ENCODE data around the gene SDC1. TPM values are rescaled to one million over a fixed set of nuclear protein-coding genes. Genes with fewer than 3 reads are reported as not detected.
"Not testable (repeated sequence)": the region's sequence is repeated elsewhere in the genome, so short reads cannot be mapped to it uniquely, and the experiment has no call there.

The SDC1 gene
- total RNA-seq (2014; rRNA removed; shearing (Covaris generic)): 83.3 and 127 TPM in 2 replicates

- DNase-seq (ENCODE audit: low read depth): peak; percentile 59
These were observed at the start of gene SDC1 for GRCh38 chr2:20224716-20225293. TSS of gene SDC1 (minus strand) at chr2:20225130. CDS start at chr2:20224867, 263 bp downstream.

DNA sequence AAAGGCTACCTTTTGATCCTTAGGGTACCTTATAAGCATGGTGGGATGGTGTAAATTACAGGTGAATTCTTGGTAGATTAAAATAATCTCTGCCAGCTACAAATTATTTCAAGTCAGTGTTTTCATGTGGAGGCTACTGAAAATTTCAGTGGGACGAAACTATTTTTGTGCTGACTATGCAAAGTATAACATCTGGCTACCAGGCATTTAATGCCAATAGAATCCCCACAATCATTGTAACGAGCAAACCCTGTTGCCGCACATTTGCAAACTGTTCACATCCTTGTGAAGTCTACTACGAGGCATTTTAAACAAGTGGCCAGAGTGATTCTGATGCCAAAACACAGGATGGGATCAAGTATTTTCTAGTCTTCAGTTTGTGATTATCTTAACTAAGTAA lies 48.1 kb upstream of the SDC1 start:
- DNase-seq (ENCODE audit: low read depth): no peak

GRCh38 chr2:20268317-20268716 lies 43.4 kb upstream of the SDC1 start:
- DNase-seq (ENCODE audit: low read depth): not testable (repeated sequence)

DNA sequence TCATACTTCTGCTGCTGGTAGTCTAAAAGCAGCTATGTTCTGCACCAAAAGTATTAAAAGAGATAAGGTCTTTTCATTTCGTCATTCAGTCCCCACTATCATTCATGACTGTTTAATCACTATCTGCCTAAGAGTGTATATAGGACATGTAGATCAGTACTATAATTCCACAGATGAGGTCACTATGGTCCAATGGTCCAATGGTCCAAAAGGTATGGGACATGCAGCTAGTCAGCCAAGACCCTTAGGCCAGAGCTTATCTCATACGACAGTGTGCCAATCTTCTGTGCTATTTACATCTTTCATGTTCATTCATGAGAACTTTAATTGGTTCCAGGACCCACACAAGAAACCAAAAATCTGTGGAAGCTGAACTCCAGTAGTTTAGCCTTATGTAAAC lies 42.6 kb upstream of the SDC1 start:
- no peak for DNase-seq (ENCODE audit: low read depth)

DNA sequence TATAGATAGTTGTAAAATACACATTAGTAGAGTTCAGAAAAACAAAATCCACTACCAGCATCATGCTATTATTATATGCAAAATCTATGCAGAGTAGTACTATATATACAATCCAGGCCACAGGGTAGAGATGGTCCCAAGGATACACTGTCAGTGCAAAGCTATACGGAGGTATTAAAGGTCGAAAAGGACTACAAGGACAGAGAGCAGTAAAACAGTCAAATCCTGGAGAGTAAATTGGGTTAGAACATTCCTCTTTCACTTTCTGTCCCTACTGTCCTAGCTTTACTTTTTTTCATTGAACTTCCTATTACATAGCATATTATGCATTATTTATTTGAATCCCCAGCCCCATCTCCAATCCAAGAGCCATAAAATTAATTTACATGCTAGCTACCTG lies 39.7 kb upstream of the SDC1 start:
- DNase-seq (ENCODE audit: low read depth): no peak

- DNase-seq (ENCODE audit: low read depth): no peak
These were observed 32.5 kb upstream of the SDC1 start for GRCh38 chr2:20257411-20257810.

- no peak for DNase-seq (ENCODE audit: low read depth)
These were observed 29.8 kb upstream of the SDC1 start for GRCh38 chr2:20254731-20255130.

DNA sequence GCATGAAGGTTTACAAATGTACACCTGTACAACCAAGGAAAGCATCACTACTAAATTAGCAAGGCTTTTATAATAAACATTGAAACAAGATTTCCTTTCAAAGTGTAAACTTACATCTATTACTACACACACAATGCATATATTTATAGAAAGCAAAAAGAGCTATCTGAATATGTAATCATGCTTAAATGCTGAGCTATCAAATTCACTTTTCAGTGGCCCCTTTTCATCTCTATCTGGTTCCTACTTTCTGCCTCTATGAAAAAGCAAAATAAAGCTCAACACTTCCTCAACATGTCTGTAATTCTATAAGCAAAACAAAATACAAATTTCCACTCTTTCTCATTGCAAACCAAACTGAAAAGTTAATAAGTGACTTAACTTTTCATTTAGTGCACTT lies 25.5 kb upstream of the SDC1 start:
- DNase-seq (ENCODE audit: low read depth): no peak

DNA sequence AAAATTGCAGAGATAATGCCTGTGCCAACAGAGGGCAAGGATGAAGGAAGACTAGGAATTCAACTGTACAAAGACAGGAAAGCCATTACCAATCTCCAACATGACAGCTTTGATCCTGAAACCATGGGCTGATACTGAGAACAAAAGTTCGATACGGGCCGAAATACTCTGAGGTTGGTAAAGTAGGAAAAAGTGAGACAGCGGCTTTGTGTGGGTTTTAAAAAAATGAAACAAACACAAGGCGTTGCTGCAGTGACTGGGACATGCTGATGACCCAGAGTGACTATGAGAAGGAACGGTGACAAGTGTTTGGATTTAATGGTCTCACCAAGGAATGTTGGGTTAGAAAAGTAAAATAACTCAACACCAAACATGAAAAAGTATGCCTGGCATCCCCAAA lies 24.2 kb upstream of the SDC1 start:
- no peak for DNase-seq (ENCODE audit: low read depth)

GRCh38 chr2:20247084-20247483 lies 22.2 kb upstream of the SDC1 start:
- no peak for DNase-seq (ENCODE audit: low read depth)

DNA sequence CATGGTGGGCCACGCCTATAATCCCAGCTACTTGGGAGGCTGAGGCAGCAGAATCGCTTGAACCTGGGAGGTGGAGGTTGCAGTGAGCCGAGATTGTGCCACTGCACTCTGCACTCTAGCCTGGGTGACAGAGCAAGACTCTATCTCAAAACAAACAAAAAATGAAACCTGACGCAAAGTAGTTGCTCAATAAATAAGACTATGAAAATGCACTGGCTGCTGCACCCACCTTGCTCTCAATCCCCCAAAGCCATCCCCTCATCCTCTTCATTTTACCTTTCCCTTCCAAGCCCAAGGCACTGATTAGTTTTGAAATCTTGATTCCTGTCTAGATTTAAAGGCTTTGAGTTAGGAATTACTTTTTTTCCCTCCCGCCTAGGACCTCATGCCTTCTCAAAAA lies 18.7 kb upstream of the SDC1 start:
- DNase-seq (ENCODE audit: low read depth): not testable (repeated sequence)

DNA sequence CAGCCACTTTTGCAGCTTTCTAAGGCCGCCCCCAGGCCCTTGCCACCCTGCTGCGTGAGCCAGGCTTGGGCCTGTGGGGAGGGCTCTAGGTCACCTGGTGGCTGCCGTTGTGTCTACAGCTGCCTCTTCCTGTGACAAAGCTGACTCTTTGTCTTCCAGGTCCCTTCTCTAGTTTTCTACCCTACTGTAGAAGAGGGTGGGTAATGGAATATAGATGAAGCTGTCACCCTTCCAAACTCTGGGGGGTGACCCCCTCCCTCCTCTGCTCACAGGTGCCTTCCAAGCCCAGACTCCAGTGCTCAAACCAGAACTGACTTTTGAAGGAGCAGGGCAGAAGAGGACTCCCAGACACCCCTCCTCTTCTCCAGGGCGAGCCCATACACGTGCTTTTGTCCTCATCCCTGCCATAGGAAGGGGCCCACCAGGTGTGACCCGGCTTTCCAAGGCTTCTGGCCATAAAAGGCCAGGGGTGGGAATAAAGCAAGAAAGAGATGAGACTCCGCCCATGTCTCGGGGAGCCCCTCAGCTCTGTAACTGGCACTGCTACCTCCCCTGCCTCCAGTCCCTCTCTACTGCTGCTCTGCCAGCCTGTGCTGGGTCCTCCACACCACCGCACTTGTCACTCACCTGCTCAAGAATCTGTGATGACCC lies 17.9 kb upstream of the SDC1 start:
- no peak for DNase-seq (ENCODE audit: low read depth)

GRCh38 chr2:20241973-20242726 lies 17.2 kb upstream of the SDC1 start:
- no peak for DNase-seq (ENCODE audit: low read depth)

DNA sequence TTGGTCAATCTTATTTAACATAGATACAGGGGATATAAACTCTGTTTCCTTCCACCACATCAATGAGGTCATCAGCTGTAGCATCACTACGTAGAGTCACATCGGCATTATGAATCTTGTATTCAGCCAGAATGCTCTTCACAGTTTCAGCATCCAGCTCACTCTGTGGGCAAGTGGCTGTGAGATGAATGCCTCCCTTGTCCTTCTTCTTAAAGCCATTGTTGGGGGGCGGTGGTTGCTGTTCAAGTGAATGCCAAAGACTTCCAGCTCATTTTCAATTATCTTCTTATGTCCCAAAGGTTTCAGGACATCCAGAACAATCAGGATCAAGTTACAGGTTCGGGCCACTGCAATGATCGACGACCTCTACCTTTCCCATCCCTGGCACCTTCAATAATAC lies 15.4 kb upstream of the SDC1 start:
- not testable (repeated sequence) for DNase-seq (ENCODE audit: low read depth)

GRCh38 chr2:20236496-20236895 lies 11.6 kb upstream of the SDC1 start:
- DNase-seq (ENCODE audit: low read depth): no peak

GRCh38 chr2:20235655-20236305 lies 10.8 kb upstream of the SDC1 start:
- DNase-seq (ENCODE audit: low read depth): peak; percentile 21

GRCh38 chr2:20234597-20234996 lies 9.7 kb upstream of the SDC1 start:
- not testable (repeated sequence) for DNase-seq (ENCODE audit: low read depth)

DNA sequence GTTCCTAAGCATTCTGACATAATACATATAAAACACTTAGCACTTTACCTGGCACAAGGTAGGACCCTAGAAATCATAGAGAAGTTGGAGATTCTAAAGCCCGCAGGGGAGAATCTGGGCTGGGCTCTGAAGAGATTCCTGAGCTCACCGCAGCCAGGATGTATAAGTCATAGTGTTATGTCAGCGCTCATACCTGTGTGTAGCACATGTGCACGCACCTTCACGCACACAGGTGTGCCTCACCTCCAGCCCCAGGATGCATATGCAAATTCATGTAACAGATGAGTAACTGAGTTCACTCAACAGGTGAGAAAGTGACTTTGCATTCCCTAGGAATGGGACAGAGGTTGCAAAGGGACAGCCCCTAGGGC lies 7.9 kb upstream of the SDC1 start:
- no peak for DNase-seq (ENCODE audit: low read depth)

DNA sequence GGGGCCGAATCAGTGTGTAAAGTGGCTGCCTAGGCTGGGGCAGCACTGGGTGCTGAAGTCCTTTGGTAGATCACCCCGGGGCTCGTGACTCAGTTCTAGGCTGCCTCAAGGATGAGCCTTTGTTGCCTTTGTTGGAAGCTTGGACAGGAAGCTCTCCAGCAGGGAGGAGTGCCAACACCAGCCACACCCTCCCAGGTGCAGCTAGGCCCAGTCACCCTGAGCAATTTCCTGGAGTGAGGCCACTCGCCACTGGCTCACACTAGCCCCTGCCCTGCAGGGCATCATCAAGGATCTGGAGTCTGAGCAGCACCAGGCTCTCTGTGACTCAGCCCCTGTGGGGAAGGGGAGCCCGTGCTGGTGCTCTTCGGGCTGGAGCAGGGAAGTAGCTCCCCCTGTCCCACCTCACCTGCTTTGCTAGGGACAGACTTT lies 6.7 kb upstream of the SDC1 start:
- DNase-seq (ENCODE audit: low read depth): peak; percentile 96

DNA sequence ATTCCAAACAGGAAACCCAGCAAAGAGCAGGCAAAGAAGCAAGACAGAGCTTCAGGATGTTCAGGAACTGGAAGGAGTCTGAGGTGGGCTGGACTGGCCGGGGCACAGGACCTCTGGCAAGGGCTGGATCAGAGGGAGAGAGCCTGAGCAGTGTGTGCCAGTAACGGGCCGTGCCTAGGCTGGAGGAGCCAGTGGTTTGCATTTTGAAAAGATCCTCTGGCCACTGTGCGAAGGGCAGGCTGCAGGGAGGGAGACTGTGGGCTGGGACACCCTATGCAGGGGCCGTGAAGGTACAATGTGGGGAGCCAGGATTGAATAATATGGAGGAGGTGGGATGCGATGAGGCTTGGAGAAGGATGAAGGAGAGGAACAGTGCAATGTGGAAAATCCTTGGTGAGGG lies 6.2 kb upstream of the SDC1 start:
- no peak for DNase-seq (ENCODE audit: low read depth)

- no peak for DNase-seq (ENCODE audit: low read depth)
These were observed 5.1 kb upstream of the SDC1 start for GRCh38 chr2:20230114-20230425.

GRCh38 chr2:20229322-20230113 lies 4.6 kb upstream of the SDC1 start:
- no peak for DNase-seq (ENCODE audit: low read depth)
